Measurements from ENCODE around the gene TMED8. TPM values are rescaled to one million over a fixed set of nuclear protein-coding genes. Genes with fewer than 3 reads are reported as not detected.

TMED8 gene
- total RNA-seq, 1 donor from 2014 or later, result 9.9 TPM

DNA sequence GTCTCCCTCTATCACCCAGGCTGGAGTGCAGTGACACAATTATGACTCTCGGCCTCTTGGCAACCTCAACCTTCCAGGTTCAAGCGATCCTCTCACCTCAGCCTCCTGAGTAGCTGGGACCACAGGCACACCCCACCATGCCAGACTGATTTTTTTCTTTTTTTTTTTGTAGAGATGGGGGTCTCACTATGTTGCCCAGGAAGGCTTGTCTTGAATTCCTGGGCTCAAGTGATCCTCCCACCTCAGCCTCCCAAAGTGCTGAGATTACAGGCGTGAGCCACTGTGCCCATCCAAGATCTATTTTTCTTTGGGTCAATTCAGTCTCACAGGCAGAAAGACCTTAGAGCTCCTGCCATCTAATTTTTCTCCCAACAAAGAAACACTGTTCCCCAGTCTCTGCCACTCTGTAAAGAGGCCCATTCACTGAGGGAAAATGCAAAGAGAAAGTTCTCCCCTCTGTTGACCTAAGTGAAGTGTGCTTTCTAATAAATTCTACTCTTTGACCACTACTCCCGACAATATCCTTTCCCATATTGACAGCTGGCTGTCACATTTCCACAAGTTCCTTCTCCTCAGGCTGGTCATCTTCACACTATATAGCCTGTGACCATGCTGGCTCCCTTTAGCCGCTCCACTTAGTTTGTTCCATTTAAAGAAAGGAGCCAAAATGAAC is 23.3 kb downstream of the TMED8 start:
- H3K4me3 Mint-ChIP-seq (ENCODE audit: unreplicated experiment), result no peak overlapping the region
- TF ChIP-seq, protein P1, sequence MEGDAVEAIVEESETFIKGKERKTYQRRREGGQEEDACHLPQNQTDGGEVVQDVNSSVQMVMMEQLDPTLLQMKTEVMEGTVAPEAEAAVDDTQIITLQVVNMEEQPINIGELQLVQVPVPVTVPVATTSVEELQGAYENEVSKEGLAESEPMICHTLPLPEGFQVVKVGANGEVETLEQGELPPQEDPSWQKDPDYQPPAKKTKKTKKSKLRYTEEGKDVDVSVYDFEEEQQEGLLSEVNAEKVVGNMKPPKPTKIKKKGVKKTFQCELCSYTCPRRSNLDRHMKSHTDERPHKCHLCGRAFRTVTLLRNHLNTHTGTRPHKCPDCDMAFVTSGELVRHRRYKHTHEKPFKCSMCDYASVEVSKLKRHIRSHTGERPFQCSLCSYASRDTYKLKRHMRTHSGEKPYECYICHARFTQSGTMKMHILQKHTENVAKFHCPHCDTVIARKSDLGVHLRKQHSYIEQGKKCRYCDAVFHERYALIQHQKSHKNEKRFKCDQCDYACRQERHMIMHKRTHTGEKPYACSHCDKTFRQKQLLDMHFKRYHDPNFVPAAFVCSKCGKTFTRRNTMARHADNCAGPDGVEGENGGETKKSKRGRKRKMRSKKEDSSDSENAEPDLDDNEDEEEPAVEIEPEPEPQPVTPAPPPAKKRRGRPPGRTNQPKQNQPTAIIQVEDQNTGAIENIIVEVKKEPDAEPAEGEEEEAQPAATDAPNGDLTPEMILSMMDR (IDR thresholded peaks at IDR 0.05; ENCODE audit: unreplicated experiment), result no peak
- H3K27me3 Mint-ChIP-seq (ENCODE audit: unreplicated experiment), result no peaks in the 10 kb centered on the region
- no peak for DNase-seq (ENCODE audit: low spot score)
- no peak overlapping the region for H3K27ac Mint-ChIP-seq (ENCODE audit: unreplicated experiment)
- no peaks in the 10 kb centered on the region for H3K36me3 Mint-ChIP-seq (ENCODE audit: low read depth, unreplicated experiment)
- H3K4me1 Mint-ChIP-seq (ENCODE audit: unreplicated experiment), result no peaks in the 10 kb centered on the region
- H3K9me3 Mint-ChIP-seq (ENCODE audit: unreplicated experiment), result no peaks in the 10 kb centered on the region

DNA sequence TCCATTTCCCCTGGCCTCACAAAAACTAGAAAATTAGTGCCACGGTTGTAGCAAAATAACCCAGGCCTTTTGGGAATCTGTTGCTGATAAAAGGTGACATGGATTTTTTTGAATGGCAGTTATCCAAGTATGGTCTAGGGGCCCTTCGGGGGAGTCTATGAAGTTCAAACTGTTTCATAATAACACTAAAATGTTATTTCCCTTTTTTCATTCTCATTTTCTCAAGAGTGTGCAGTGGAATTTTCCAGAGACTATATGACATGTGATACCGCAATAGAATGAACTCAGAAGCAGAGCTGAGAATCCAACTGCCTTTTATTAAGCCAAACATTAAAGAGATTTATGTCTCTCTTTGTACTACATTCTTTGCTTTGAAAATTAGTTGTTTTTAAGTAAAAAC is 29.1 kb downstream of the TMED8 start:
- Mint-ChIP-seq H3K9me3 (ENCODE audit: unreplicated experiment) (no peaks in the 10 kb centered on the region), H3K36me3 (ENCODE audit: low read depth, unreplicated experiment) (peaks cover 4% of the 10 kb centered on the region), H3K4me1 (ENCODE audit: unreplicated experiment) (no peaks in the 10 kb centered on the region), H3K27ac (ENCODE audit: unreplicated experiment) (no peak overlapping the region), H3K4me3 (ENCODE audit: unreplicated experiment) (no peak overlapping the region), H3K27me3 (ENCODE audit: unreplicated experiment) (no peaks in the 10 kb centered on the region)
- no peak for DNase-seq (ENCODE audit: low spot score)
- TF ChIP-seq, protein P1 (IDR thresholded peaks at IDR 0.05; ENCODE audit: unreplicated experiment), result no peak

DNA sequence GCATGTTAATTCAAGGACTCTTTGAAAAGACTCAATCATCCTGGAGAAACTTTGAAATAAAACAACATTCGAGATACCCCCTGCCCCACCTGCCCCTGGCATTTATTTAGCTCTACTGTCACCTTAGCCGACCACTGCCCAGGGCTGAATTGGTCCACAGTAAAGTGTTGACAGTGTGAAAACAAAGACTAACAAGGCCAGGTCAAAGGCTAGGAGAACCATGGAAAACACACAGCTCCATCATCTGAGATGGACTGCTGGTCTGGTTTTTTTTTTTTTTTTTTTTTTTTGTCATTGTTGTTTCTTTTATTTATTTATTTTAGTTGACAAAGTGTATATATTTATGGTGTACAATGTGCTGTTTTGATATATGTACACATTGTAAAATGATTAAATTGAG is 30.4 kb downstream of the TMED8 start:
- Mint-ChIP-seq H3K4me1 (ENCODE audit: unreplicated experiment) (no peaks in the 10 kb centered on the region), H3K27ac (ENCODE audit: unreplicated experiment) (no peak overlapping the region), H3K9me3 (ENCODE audit: unreplicated experiment) (no peaks in the 10 kb centered on the region), H3K4me3 (ENCODE audit: unreplicated experiment) (no peak overlapping the region), H3K27me3 (ENCODE audit: unreplicated experiment) (no peaks in the 10 kb centered on the region), H3K36me3 (ENCODE audit: low read depth, unreplicated experiment) (peaks cover 4% of the 10 kb centered on the region)
- no peak for DNase-seq (ENCODE audit: low spot score)
- TF ChIP-seq, protein P1 (IDR thresholded peaks at IDR 0.05; ENCODE audit: unreplicated experiment), result no peak

DNA sequence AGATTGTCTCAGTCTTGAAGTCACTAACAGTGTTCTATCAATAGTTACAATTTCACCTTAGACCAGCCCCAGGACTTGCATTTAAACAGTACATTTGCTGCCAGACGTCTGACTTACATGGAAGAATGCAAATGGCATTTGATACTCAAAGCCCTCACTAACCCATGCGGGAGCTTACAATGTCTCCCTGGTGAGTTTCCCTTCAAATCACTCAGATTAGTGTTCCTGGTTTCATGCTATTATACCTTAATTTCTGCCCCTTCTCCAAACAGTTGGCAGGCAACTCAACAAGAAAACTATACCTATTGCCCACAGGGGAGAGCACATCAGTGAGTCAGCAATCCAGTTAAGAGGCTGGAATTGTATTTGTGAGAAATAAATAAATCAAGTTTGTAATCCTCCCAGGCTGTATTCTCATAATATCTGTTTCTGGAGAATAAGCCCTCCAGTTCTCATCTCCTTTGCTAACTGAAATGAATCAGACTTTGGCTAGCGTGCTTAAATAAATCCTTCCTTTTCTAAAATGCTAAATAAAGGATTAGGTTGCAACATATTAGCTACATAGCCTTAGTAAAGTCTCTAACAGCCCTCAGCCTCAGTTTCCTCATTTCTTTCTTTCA is 32.4 kb downstream of the TMED8 start:
- no peaks in the 10 kb centered on the region for H3K27me3 Mint-ChIP-seq (ENCODE audit: unreplicated experiment)
- no peaks in the 10 kb centered on the region for H3K4me1 Mint-ChIP-seq (ENCODE audit: unreplicated experiment)
- TF ChIP-seq, protein P1 (IDR thresholded peaks at IDR 0.05; ENCODE audit: unreplicated experiment), result no peak
- DNase-seq (ENCODE audit: low spot score), result no peak
- peaks cover 10% of the 10 kb centered on the region for H3K36me3 Mint-ChIP-seq (ENCODE audit: low read depth, unreplicated experiment)
- no peak overlapping the region for H3K27ac Mint-ChIP-seq (ENCODE audit: unreplicated experiment)
- no peaks in the 10 kb centered on the region for H3K9me3 Mint-ChIP-seq (ENCODE audit: unreplicated experiment)
- H3K4me3 Mint-ChIP-seq (ENCODE audit: unreplicated experiment), result peak overlapping the region; percentile 2

DNA sequence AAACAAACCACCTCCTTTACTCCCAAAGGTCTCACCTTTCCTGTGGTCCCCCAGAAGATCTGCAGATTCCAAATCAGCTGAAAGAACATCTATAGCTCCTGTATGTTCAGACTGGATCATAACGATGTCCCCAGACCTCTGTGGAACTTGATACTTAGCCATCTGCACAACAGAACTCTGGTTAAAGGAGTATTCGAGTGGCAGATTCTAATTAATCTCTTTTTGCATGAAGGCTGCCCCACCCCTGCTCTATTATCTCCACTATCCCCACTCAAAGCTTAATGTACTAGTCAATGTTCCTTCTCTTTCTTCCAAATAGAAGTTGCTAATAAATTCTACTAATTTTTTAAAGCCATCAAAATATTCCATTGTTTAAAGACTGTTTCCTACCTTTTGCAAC is 33.2 kb downstream of the TMED8 start:
- H3K27ac Mint-ChIP-seq (ENCODE audit: unreplicated experiment), result no peak overlapping the region
- H3K4me1 Mint-ChIP-seq (ENCODE audit: unreplicated experiment), result no peaks in the 10 kb centered on the region
- no peaks in the 10 kb centered on the region for H3K27me3 Mint-ChIP-seq (ENCODE audit: unreplicated experiment)
- no peak for DNase-seq (ENCODE audit: low spot score)
- H3K4me3 Mint-ChIP-seq (ENCODE audit: unreplicated experiment), result no peak overlapping the region
- TF ChIP-seq, protein P1 (IDR thresholded peaks at IDR 0.05; ENCODE audit: unreplicated experiment), result no peak
- peaks cover 10% of the 10 kb centered on the region for H3K36me3 Mint-ChIP-seq (ENCODE audit: low read depth, unreplicated experiment)
- no peaks in the 10 kb centered on the region for H3K9me3 Mint-ChIP-seq (ENCODE audit: unreplicated experiment)

All from endothelial cell (in vitro differentiated cells).